Liver (tissue), 9 donors: ENCODE results near the gene NFIL3. TPM values are rescaled to one million over a fixed set of nuclear protein-coding genes. Genes with fewer than 3 reads are reported as not detected.

Experiments
- DNase-seq: peaks from one replicate; pipeline ENCODE4 v3.0.0-alpha.2; 2017; ENCODE audit warnings: low spot score
- H3K27ac ChIP-seq, 2 donors: one replicate each; pipeline ENCODE4 v1.7.0; 2013; ENCODE audit warnings: inconsistent platforms in 2 of 2, low read length in 2 of 2, control low read depth in 1 of 2, low read depth in 1 of 2, mild to moderate bottlenecking in 1 of 2
- H3K27me3 ChIP-seq, 4 donors: one replicate each; pipeline versions ENCODE4 v1.6.1 to v1.7.0; 2013; ENCODE audit warnings: low read length in 3 of 4, inconsistent platforms in 1 of 4, mild to moderate bottlenecking in 1 of 4, moderate library complexity in 1 of 4; ENCODE audit not compliant: control insufficient read depth in 4 of 4, insufficient read depth in 4 of 4
- H3K36me3 ChIP-seq, 4 donors: one replicate each; pipeline versions ENCODE4 v1.6.1 to v1.7.0; 2013; ENCODE audit warnings: low read length in 3 of 4, mild to moderate bottlenecking in 3 of 4, low read depth in 1 of 4, moderate library complexity in 1 of 4; ENCODE audit not compliant: control insufficient read depth in 4 of 4, insufficient read depth in 3 of 4
- H3K4me1 ChIP-seq, 4 donors: one replicate each; pipeline versions ENCODE4 v1.6.1 to v1.7.0; 2013; ENCODE audit warnings: low read length in 3 of 4, mild to moderate bottlenecking in 3 of 4, moderate library complexity in 1 of 4; ENCODE audit not compliant: control insufficient read depth in 4 of 4, insufficient read depth in 4 of 4
- H3K4me3 ChIP-seq, 3 donors: one replicate each; pipeline versions ENCODE4 v1.6.1 to v1.7.0; 2013; ENCODE audit warnings: low read length in 3 of 3, control low read depth in 1 of 3, low read depth in 1 of 3, mild to moderate bottlenecking in 1 of 3
- H3K9ac ChIP-seq, 2 donors: one replicate each; pipeline ENCODE4 v1.7.0; 2013; ENCODE audit warnings: low read length in 2 of 2, mild to moderate bottlenecking in 2 of 2, moderate library complexity in 2 of 2, control low read depth in 1 of 2, low read depth in 1 of 2
- H3K9me3 ChIP-seq, 4 donors: one replicate each; pipeline versions ENCODE4 v1.6.1 to v1.7.0; 2013; ENCODE audit warnings: low read length in 3 of 4; ENCODE audit not compliant: control insufficient read depth in 4 of 4
- CTCF ChIP-seq: fragments of 150-350 bp; IDR thresholded peaks from 2 replicates; pipeline ENCODE4 v1.5.1; 2017; ENCODE audit warnings: improper control_type of control experiment, low read depth, low read length; ENCODE audit not compliant: missing input control
- FOXA2 ChIP-seq: IDR thresholded peaks from 2 replicates; pipeline ENCODE4 v1.6.1; 2016; ENCODE audit warnings: antibody characterized with exemption
- GABPA ChIP-seq, 2 donors: IDR thresholded peaks in 1 of 2; conservative IDR thresholded peaks in 1 of 2; 2 replicates each; pipeline ENCODE4 v1.6.1; 2016; ENCODE audit warnings: antibody characterized with exemption in 2 of 2, mild to moderate bottlenecking in 1 of 2, moderate library complexity in 1 of 2
- HNF4A ChIP-seq, 2 donors: conservative IDR thresholded peaks; 2 replicates each; pipeline ENCODE4 v1.6.1; 2016; ENCODE audit warnings: antibody characterized with exemption in 2 of 2, mild to moderate bottlenecking in 2 of 2
- HNF4G ChIP-seq: IDR thresholded peaks from 2 replicates; pipeline ENCODE4 v1.6.1; 2016; ENCODE audit warnings: antibody characterized with exemption
- JUND ChIP-seq, 2 donors: IDR thresholded peaks; 2 replicates each; pipeline ENCODE4 v1.6.1; 2016; ENCODE audit warnings: antibody characterized with exemption in 2 of 2
- NR2F2 ChIP-seq: IDR thresholded peaks from 2 replicates; pipeline ENCODE4 v1.6.1; 2016; ENCODE audit warnings: antibody characterized with exemption
- RAD21 ChIP-seq, 2 donors: IDR thresholded peaks; 2 replicates each; pipeline ENCODE4 v1.6.1; 2016; ENCODE audit warnings: antibody characterized with exemption in 2 of 2, mild to moderate bottlenecking in 2 of 2
- REST ChIP-seq: IDR thresholded peaks from 2 replicates; pipeline ENCODE4 v1.6.1; 2016; ENCODE audit warnings: antibody characterized with exemption, mild to moderate bottlenecking
- RXRA ChIP-seq, 2 donors: IDR thresholded peaks; 2 replicates each; pipeline ENCODE4 v1.6.1; 2017 to 2018; ENCODE audit warnings: antibody characterized with exemption in 2 of 2, mild to moderate bottlenecking in 1 of 2
- SP1 ChIP-seq: IDR thresholded peaks from 2 replicates; pipeline ENCODE4 v1.6.1; 2018; ENCODE audit warnings: antibody characterized with exemption, mild to moderate bottlenecking
- TAF1 ChIP-seq: conservative IDR thresholded peaks from 2 replicates; pipeline ENCODE4 v1.6.1; 2016; ENCODE audit warnings: antibody characterized with exemption, mild to moderate bottlenecking
- YY1 ChIP-seq: IDR thresholded peaks from 2 replicates; pipeline ENCODE4 v1.6.1; 2016; ENCODE audit warnings: antibody characterized with exemption, mild to moderate bottlenecking
- WGBS: extraction: QIAGEN DNeasy Blood & Tissue Kit; methylation state at CpG from one replicate; pipeline ENCODE4 v1.1.7; 2013; 5-methylcytosine and 5-hydroxymethylcytosine counted together
- polyA plus RNA-seq, 2 donors: library from polyadenylated mRNA; stranded (reverse) in 1 of 2; unstranded in 1 of 2; fragments of 200-250 nt in 1 of 2; fragments of >200 nt in 1 of 2; fragmentation: Nextera tagmentation in 1 of 2; extraction: Ambion mirVana in 1 of 2; gene quantifications; one replicate each; pipeline versions ENCODE4 v1.2.1 to v1.2.3, GENCODE V29; 2013 to 2015
- total RNA-seq, 2 donors: library from RNA; depleted of rRNA; stranded (reverse); fragments of >200 nt; gene quantifications; one replicate each; pipeline ENCODE4 v1.2.3, GENCODE V29; 2014
- TF ChIP-seq, protein P1 (sequence below): IDR thresholded peaks from 2 replicates; pipeline ENCODE4 v1.6.1; 2016; ENCODE audit warnings: antibody characterized with exemption
- TF ChIP-seq, protein P2 (sequence below): IDR thresholded peaks from 2 replicates; pipeline ENCODE4 v1.6.1; 2016; ENCODE audit warnings: antibody characterized with exemption
- TF ChIP-seq, protein P3 (sequence below): IDR thresholded peaks from 2 replicates; pipeline ENCODE4 v1.6.1; 2016; ENCODE audit warnings: antibody characterized with exemption
- donor health status: healthy.
- donor health status: healthy.
- donor health status: healthy.
- donor health status: healthy.
- donor health status: healthy.

Gene NFIL3
- total and polyA plus RNA-seq, 4 donors = 6.6 to 20.2 (median 8.5) TPM

DNA sequence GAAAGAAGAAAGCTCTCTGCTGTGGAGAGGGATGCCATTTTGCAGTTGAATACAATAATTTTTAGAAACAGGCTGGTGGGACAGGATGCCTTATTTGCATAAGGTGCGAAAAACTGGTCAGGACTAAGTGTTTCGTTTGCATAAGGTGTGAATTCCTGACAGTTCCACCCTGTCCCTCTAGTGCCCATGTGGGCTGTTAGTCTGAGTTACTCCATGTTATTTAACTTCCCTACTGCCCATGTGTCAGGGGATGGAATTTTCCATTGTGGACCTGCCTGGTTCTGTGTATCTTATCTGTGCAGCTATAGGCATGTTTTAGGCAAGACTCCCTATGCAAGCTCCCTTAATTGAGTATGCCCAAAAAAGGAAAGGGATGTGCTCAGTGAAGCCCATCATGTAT, 35.3 kb upstream of the NFIL3 start:
- 85% methylated on average over 2 of the region's 2 CpGs for WGBS

More for the DNA sequence above, 35.3 kb upstream of the NFIL3 start:
- H3K4me3 ChIP-seq = no peak overlapping the region
- DNase-seq = no peak
- no peaks in the 10 kb centered on the region for H3K36me3 ChIP-seq
- TF ChIP-seq RXRA (IDR thresholded peaks at IDR 0.05) = no peak
- TF ChIP-seq, protein P1, sequence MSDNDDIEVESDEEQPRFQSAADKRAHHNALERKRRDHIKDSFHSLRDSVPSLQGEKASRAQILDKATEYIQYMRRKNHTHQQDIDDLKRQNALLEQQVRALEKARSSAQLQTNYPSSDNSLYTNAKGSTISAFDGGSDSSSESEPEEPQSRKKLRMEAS = no peak
- TF ChIP-seq, protein P2, sequence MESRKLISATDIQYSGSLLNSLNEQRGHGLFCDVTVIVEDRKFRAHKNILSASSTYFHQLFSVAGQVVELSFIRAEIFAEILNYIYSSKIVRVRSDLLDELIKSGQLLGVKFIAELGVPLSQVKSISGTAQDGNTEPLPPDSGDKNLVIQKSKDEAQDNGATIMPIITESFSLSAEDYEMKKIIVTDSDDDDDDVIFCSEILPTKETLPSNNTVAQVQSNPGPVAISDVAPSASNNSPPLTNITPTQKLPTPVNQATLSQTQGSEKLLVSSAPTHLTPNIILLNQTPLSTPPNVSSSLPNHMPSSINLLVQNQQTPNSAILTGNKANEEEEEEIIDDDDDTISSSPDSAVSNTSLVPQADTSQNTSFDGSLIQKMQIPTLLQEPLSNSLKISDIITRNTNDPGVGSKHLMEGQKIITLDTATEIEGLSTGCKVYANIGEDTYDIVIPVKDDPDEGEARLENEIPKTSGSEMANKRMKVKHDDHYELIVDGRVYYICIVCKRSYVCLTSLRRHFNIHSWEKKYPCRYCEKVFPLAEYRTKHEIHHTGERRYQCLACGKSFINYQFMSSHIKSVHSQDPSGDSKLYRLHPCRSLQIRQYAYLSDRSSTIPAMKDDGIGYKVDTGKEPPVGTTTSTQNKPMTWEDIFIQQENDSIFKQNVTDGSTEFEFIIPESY = no peak
- TF ChIP-seq, protein P3, sequence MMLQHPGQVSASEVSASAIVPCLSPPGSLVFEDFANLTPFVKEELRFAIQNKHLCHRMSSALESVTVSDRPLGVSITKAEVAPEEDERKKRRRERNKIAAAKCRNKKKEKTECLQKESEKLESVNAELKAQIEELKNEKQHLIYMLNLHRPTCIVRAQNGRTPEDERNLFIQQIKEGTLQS = no peak
- TF ChIP-seq NR2F2 = no peak
- TF ChIP-seq GABPA (IDR thresholded peaks at IDR 0.05 in 1 of 2, conservative IDR thresholded peaks at IDR 0.05 in 1 of 2) = no peak
- no peak for TF ChIP-seq SP1
- TF ChIP-seq FOXA2 = no peak
- no peak for TF ChIP-seq TAF1
- TF ChIP-seq JUND (IDR thresholded peaks at IDR 0.05) = no peak
- no peak for TF ChIP-seq YY1
- no peak for TF ChIP-seq HNF4G
- TF ChIP-seq REST = no peak
- no peak for TF ChIP-seq HNF4A (conservative IDR thresholded peaks at IDR 0.05)
- TF ChIP-seq CTCF = no peak
- TF ChIP-seq RAD21 (IDR thresholded peaks at IDR 0.05) = no peak
- H3K27ac ChIP-seq = no peak overlapping the region
- no peak overlapping the region for H3K9ac ChIP-seq
- H3K9me3 ChIP-seq = no peaks in the 10 kb centered on the region
- no peaks in the 10 kb centered on the region for H3K27me3 ChIP-seq
- H3K4me1 ChIP-seq = no peaks in the 10 kb centered on the region
